ENCODE data around the gene JUNB.

JUNB gene

DNA sequence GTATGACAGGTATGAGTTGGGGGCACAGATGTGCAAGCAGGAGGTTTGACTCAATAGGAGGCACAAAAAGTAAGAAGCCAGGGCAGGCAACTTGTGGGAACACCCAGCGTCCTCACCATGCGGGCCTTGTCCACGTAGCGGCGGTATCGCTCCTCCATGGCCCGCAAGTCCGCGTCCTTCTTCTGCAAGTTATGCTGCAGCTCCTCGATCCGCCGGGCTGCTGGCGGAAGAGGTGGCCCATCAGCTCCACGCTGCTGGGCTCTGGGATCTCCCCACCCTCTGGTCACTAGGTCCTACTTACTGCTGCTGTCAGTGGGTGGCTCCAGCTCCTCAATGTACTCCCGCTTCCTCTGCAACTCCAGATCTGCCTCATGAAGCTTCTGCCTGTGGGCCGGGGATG is 26.6 kb upstream of the JUNB start:
- no peak overlapping the region for H3K4me3 ChIP-seq (ENCODE audit: low read depth, low read length)
- no peak for DNase-seq (ENCODE audit: low read depth)
- no peak for TF ChIP-seq CTCF (IDR thresholded peaks at IDR 0.05; ENCODE audit: insufficient read depth, low read depth, low read length, missing control alignments)

DNA sequence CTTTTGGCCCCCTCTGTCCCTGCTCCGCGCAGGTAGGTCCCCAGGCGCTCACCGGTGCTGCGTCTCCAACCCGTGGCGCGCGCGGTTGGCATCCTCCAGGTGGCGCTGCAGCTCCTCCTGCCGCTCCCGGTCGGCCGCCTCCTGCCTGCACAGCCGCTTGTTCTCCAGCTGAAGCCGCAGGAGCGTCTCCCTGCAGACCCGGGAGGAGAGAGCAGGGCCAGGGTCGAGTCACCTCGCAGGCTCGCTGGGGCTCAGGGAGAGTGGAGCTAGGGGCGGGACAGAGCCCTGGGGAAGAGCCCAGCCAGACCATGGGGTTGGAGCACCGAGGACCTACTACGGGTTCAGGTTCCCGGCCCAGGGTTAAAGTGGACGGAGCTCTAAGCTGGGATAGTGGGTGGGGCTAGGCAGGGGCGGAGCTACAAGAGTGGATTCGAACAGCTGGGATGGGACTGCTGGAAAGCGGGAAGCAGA is 25.2 kb upstream of the JUNB start:
- peak; percentile 85 for TF ChIP-seq CTCF (IDR thresholded peaks at IDR 0.05; ENCODE audit: insufficient read depth, low read depth, low read length, missing control alignments)
- peak; percentile 84 for DNase-seq (ENCODE audit: low read depth)
- peak overlapping the region; percentile 28; the same call in 1 of the 2 replicates for H3K4me3 ChIP-seq (ENCODE audit: low read depth, low read length)

- H3K4me3 ChIP-seq (ENCODE audit: low read depth, low read length) = no peak overlapping the region
- no peak for TF ChIP-seq CTCF (IDR thresholded peaks at IDR 0.05; ENCODE audit: insufficient read depth, low read depth, low read length, missing control alignments)
- no peak for DNase-seq (ENCODE audit: low read depth)
These were observed 24.1 kb upstream of the JUNB start for GRCh38 chr19:12767150-12767549.

DNA sequence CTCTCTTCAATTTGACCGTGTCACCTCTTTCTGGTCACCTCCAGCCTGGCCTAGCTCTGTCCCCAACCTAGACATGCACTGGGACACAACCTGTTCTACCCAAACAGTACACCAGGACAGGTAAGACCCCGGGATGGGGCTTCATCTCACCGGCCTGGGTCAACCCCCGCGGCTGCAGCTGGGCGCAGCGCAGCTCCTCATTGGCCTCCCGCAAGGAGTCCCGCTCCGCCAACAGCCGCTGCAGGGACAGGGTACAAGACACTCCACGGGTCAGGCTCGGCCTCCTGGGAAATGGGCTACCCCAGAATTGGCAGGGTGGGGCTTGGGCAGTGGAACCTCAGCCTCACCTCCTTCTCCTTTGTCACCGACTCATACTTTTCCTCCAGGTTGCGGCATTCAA is 23.6 kb upstream of the JUNB start:
- no peak for DNase-seq (ENCODE audit: low read depth)
- TF ChIP-seq CTCF (IDR thresholded peaks at IDR 0.05; ENCODE audit: insufficient read depth, low read depth, low read length, missing control alignments) = no peak
- no peak overlapping the region for H3K4me3 ChIP-seq (ENCODE audit: low read depth, low read length)

- peak; percentile 89 for DNase-seq (ENCODE audit: low read depth)
- TF ChIP-seq CTCF (IDR thresholded peaks at IDR 0.05; ENCODE audit: insufficient read depth, low read depth, low read length, missing control alignments) = peak; percentile 7
- no peak overlapping the region for H3K4me3 ChIP-seq (ENCODE audit: low read depth, low read length)
These were observed 21.6 kb upstream of the JUNB start for GRCh38 chr19:12769689-12770088.

DNA sequence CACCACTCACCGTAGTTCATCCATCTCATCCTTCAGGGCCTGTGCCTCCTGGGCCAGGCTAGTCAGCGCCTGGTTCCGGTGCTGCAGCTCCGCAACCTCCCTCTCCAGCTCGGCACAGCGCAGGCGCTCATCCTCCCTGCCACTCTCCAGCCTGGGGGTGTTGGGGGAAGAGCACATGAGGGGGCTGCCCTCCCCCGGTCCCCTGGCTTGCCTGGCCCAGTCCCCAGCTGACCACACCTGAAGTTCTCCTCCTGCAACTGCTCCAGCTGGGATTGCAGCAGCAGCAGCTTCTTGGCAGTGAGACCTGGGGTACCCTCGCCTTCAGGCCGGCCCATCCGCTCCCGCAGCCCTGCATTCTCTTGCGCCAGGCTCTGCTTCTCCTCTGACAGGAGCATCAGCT is 20.4 kb upstream of the JUNB start:
- DNase-seq (ENCODE audit: low read depth) = no peak
- TF ChIP-seq CTCF (IDR thresholded peaks at IDR 0.05; ENCODE audit: insufficient read depth, low read depth, low read length, missing control alignments) = no peak
- H3K4me3 ChIP-seq (ENCODE audit: low read depth, low read length) = no peak overlapping the region

GRCh38 chr19:12772323-12772722 is 19.0 kb upstream of the JUNB start:
- DNase-seq (ENCODE audit: low read depth) = no peak
- TF ChIP-seq CTCF (IDR thresholded peaks at IDR 0.05; ENCODE audit: insufficient read depth, low read depth, low read length, missing control alignments) = no peak
- H3K4me3 ChIP-seq (ENCODE audit: low read depth, low read length) = no peak overlapping the region
